Vagina (tissue), 2 donors: Measurements from ENCODE around the gene IMMP2L. TPM values are rescaled to one million over a fixed set of nuclear protein-coding genes. Genes with fewer than 3 reads are reported as not detected.
"Not testable (repeated sequence)": the region's sequence is repeated elsewhere in the genome, so short reads cannot be mapped to it uniquely, and the experiment has no call there.

Source experiments
- DNase-seq, 2 donors: peaks; one replicate each; pipeline ENCODE4 v3.0.0-alpha.2; 2017; ENCODE audit errors: extremely low spot score in 2 of 2
- H3K27ac ChIP-seq: fragments of 200-600 bp; sonication (generic); one replicate; pipeline ENCODE4 v1.5.1; 2019
- H3K27me3 ChIP-seq: fragments of 200-600 bp; sonication (generic); one replicate; pipeline ENCODE4 v1.5.1; 2019
- H3K36me3 ChIP-seq, 2 donors: fragments of 200-600 bp; sonication (generic); one replicate each; pipeline ENCODE4 v1.5.1; 2017 to 2019
- H3K4me1 ChIP-seq: fragments of 200-600 bp; sonication (generic); one replicate; pipeline ENCODE4 v1.5.1; 2019
- H3K4me3 ChIP-seq, 2 donors: fragments of 200-600 bp; sonication (generic); 1 replicate in 1 of 2; 2 replicates in 1 of 2; pipeline ENCODE4 v1.5.1; 2016 to 2019
- H3K9me3 ChIP-seq: fragments of 200-600 bp; sonication (generic); one replicate; pipeline ENCODE4 v1.5.1; 2019
- CTCF ChIP-seq, 3 experiments: fragments of 450-650 bp in 2 of 3; fragments of 200-600 bp in 1 of 3; sonication (generic) in 1 of 3; IDR thresholded peaks; one replicate each; pipeline ENCODE4 v1.5.1; 2017 to 2019; ENCODE audit warnings: antibody characterized with exemption in 3 of 3, mild to moderate bottlenecking in 2 of 3, moderate library complexity in 2 of 3
- POLR2A ChIP-seq, 2 donors: fragments of 450-650 bp; IDR thresholded peaks; one replicate each; pipeline ENCODE4 v1.6.1; 2017; ENCODE audit warnings: antibody characterized with exemption in 2 of 2, mild to moderate bottlenecking in 2 of 2, moderate library complexity in 2 of 2
- POLR2AphosphoS5 ChIP-seq, 2 donors: sonication (generic); formaldehyde crosslinking; IDR thresholded peaks; one replicate each; pipeline ENCODE4 v1.9.0; 2017; ENCODE audit warnings: antibody characterized with exemption in 2 of 2, mild to moderate bottlenecking in 2 of 2, low read depth in 1 of 2; ENCODE audit not compliant: insufficient read depth in 1 of 2
- intact Hi-C: fragments of 100-400 bp; cut with DNase I; formaldehyde crosslinking; loops from one replicate; pipeline ENCODE4 v1.15.1; 2023
- total RNA-seq: library from RNA; depleted of rRNA; stranded (reverse); fragments of >200 nt; gene quantifications from one replicate; pipeline ENCODE4 v1.2.3, GENCODE V29; 2016

Gene IMMP2L
- total RNA-seq, 1 donor from 2014 or later = 13.3 TPM

GRCh38 chr7:111510062-111510461 lies 52.2 kb downstream of the IMMP2L start:
- no peaks in the 10 kb centered on the region for H3K36me3 ChIP-seq
- no peak overlapping the region for H3K4me3 ChIP-seq
- H3K9me3 ChIP-seq = no peaks in the 10 kb centered on the region
- DNase-seq = no peak
- intact Hi-C loops = no loop called here
- TF ChIP-seq POLR2AphosphoS5 (IDR thresholded peaks at IDR 0.05; ENCODE audit: insufficient read depth in 1 of 2, low read depth in 1 of 2) = no peak
- no peaks in the 10 kb centered on the region for H3K27me3 ChIP-seq
- no peak overlapping the region for H3K27ac ChIP-seq
- H3K4me1 ChIP-seq = no peaks in the 10 kb centered on the region

- Histone ChIP-seq H3K36me3 (no peaks in the 10 kb centered on the region), H3K27me3 (no peaks in the 10 kb centered on the region), H3K27ac (no peak overlapping the region), H3K4me1 (no peaks in the 10 kb centered on the region), H3K9me3 (no peaks in the 10 kb centered on the region), H3K4me3 (no peak overlapping the region)
- TF ChIP-seq POLR2A (IDR thresholded peaks at IDR 0.05) (no peak), POLR2AphosphoS5 (IDR thresholded peaks at IDR 0.05; ENCODE audit: insufficient read depth in 1 of 2, low read depth in 1 of 2) (no peak), CTCF (IDR thresholded peaks at IDR 0.05) (no peak)
- intact Hi-C loops = no loop called here
- DNase-seq = no peak
These were observed 53.0 kb downstream of the IMMP2L start for GRCh38 chr7:111509288-111509687.

GRCh38 chr7:111508387-111508786 lies 53.9 kb downstream of the IMMP2L start:
- TF ChIP-seq POLR2A (IDR thresholded peaks at IDR 0.05) (no peak), POLR2AphosphoS5 (IDR thresholded peaks at IDR 0.05; ENCODE audit: insufficient read depth in 1 of 2, low read depth in 1 of 2) (no peak), CTCF (IDR thresholded peaks at IDR 0.05) (no peak)
- no peaks in the 10 kb centered on the region for H3K27me3 ChIP-seq
- H3K27ac ChIP-seq = no peak overlapping the region
- DNase-seq = no peak
- no peak overlapping the region for H3K4me3 ChIP-seq
- intact Hi-C loops = no loop called here
- no peaks in the 10 kb centered on the region for H3K4me1 ChIP-seq
- no peaks in the 10 kb centered on the region for H3K36me3 ChIP-seq
- no peaks in the 10 kb centered on the region for H3K9me3 ChIP-seq

- not testable (repeated sequence) for H3K36me3 ChIP-seq, H3K27ac ChIP-seq, H3K27me3 ChIP-seq
These were observed 56.9 kb downstream of the IMMP2L start for GRCh38 chr7:111505422-111505821.

GRCh38 chr7:111501799-111502198 lies 60.5 kb downstream of the IMMP2L start:
- H3K27me3 ChIP-seq, H3K9me3 ChIP-seq, H3K4me3 ChIP-seq, DNase-seq, intact Hi-C loops, H3K36me3 ChIP-seq, H3K27ac ChIP-seq, H3K4me1 ChIP-seq: not testable (repeated sequence)

More at GRCh38 chr7:111505422-111505821, 56.9 kb downstream of the IMMP2L start:
- H3K4me3 ChIP-seq, H3K4me1 ChIP-seq, H3K9me3 ChIP-seq, intact Hi-C loops, DNase-seq: not testable (repeated sequence)

- Histone ChIP-seq H3K9me3 (no peaks in the 10 kb centered on the region), H3K4me1 (no peaks in the 10 kb centered on the region), H3K4me3 (no peak overlapping the region), H3K27me3 (no peaks in the 10 kb centered on the region), H3K27ac (no peak overlapping the region), H3K36me3 (no peaks in the 10 kb centered on the region)
- no peak for DNase-seq
- intact Hi-C loops = no loop called here
- TF ChIP-seq POLR2A (IDR thresholded peaks at IDR 0.05) (no peak), CTCF (IDR thresholded peaks at IDR 0.05) (no peak), POLR2AphosphoS5 (IDR thresholded peaks at IDR 0.05; ENCODE audit: insufficient read depth in 1 of 2, low read depth in 1 of 2) (no peak)
These were observed 63.3 kb downstream of the IMMP2L start for GRCh38 chr7:111499027-111499426.
